Measurements from ENCODE around the gene C1orf232.

- TF ChIP-seq EZH2 (IDR thresholded peaks at IDR 0.05; ENCODE audit: borderline replicate concordance, low read depth, low read length, poor library complexity, severe bottlenecking) = no peak
- no peak for TF ChIP-seq CTCF (conservative IDR thresholded peaks at IDR 0.05; ENCODE audit: low read depth, low read length)
These were observed 35.0 kb upstream of the C1orf232 start for GRCh38 chr1:26203642-26204318.

All from A673 (cell line).